ACC112 (cell line): ENCODE results near the gene HP1BP3.
"Not testable (repeated sequence)": the region's sequence is repeated elsewhere in the genome, so short reads cannot be mapped to it uniquely, and the experiment has no call there.

ENCODE experiments used
- H2AFZ ChIP-seq: fragments of 200-600 bp; sonication (generic); one replicate; pipeline ENCODE4 v1.6.0; 2017; ENCODE audit warnings: antibody characterized with exemption, low read length; ENCODE audit not compliant: unreplicated experiment
- H3K27ac ChIP-seq: fragments of 200-600 bp; sonication (generic); 2 replicates; pipeline ENCODE4 v1.5.1; 2014; ENCODE audit warnings: low read depth, mild to moderate bottlenecking, antibody characterized with exemption, low read length, moderate library complexity
- H3K27me3 ChIP-seq: fragments of 200-600 bp; sonication (generic); 2 replicates; pipeline ENCODE4 v1.6.1; 2014; ENCODE audit warnings: mild to moderate bottlenecking, antibody characterized with exemption, low read length, moderate library complexity, mixed read lengths; ENCODE audit not compliant: insufficient read depth
- H3K36me3 ChIP-seq: fragments of 200-600 bp; sonication (generic); 2 replicates; pipeline ENCODE4 v1.6.1; 2016; ENCODE audit warnings: mild to moderate bottlenecking, antibody characterized with exemption, low read length, moderate library complexity, mixed read lengths; ENCODE audit not compliant: insufficient read depth
- H3K4me1 ChIP-seq: fragments of 200-600 bp; sonication (generic); one replicate; pipeline ENCODE4 v1.6.1; 2016; ENCODE audit warnings: low read length, mixed read lengths; ENCODE audit not compliant: insufficient read depth, unreplicated experiment, control insufficient read depth
- H3K4me3 ChIP-seq: fragments of 200-600 bp; sonication (generic); 2 replicates; pipeline ENCODE4 v1.5.1; 2014; ENCODE audit warnings: mild to moderate bottlenecking, low read depth, low read length
- H3K79me2 ChIP-seq: fragments of 200-600 bp; sonication (generic); one replicate; pipeline ENCODE4 v1.6.0; 2016; ENCODE audit warnings: low read length; ENCODE audit not compliant: control insufficient read depth, unreplicated experiment, insufficient read depth

The HP1BP3 gene

DNA sequence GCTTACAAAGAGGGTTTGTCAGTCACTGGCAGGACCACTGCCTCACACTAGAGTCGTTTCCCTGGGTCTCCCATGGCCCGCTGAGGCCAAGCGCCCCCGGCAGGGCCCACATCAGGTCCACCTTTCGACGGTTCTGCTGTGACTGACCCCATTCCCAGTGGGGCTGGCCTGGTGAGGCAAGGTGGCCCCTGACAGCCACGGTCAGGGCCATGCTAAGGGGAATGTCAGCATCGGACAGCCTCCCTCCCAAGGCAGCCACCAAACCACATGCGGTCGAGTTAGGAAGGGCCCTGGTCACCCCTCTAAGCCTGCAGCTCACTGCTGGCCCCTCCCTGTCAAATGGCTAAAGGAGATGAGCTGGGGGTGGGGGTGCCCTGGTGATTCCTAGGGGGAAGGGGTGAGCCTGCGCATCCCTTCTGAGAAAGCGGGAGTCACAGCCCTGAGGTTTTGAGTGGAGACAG is 66.4 kb downstream of the HP1BP3 start:
- no peaks in the 10 kb centered on the region for H3K27me3 ChIP-seq
- no peak overlapping the region for H3K4me3 ChIP-seq
- H3K36me3 ChIP-seq = no peaks in the 10 kb centered on the region
- H3K4me1 ChIP-seq = peaks cover 11% of the 10 kb centered on the region
- H3K79me2 ChIP-seq = no peaks in the 10 kb centered on the region
- H3K27ac ChIP-seq = no peak overlapping the region
- H2AFZ ChIP-seq = no peak overlapping the region

DNA sequence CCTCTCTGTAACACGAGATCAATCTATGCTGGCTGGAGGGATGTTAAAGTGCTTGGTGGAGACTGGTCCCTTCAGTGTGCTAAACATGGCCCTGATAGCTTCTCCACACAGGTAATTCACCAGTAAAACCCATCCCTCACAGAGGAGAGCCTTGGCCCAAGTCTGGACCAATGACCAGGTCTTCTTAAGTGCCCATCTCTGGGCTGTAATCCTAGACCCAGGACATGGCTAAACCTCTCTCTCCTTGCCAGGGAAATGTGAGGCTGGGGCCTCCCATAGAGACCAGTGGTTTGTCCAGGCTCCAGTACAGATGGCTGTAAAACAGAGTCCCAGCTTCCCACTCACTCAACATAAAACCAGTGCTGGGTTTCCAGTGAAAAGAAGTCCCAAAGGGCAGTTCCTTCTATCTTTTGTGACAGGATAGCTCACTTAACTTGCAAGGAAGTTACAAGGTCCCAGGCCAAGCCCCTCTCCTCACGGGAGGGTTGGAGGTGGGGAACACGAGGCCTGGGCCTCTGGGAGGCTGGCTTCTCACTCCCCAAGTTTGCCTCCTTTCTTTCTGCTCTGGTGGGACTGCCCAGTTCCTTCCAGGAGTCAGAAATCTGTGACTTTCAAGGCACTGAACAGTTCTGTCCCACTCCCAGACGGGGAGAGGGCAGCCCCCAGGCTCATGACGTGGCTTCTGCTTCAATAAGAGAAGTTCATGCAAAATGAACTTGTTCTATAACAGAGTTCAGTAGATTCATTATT is 67.1 kb downstream of the HP1BP3 start:
- H3K4me1 ChIP-seq = peaks cover 5% of the 10 kb centered on the region
- no peak overlapping the region for H3K27ac ChIP-seq
- H3K36me3 ChIP-seq = no peaks in the 10 kb centered on the region
- H3K27me3 ChIP-seq = no peaks in the 10 kb centered on the region
- no peaks in the 10 kb centered on the region for H3K79me2 ChIP-seq
- no peak overlapping the region for H3K4me3 ChIP-seq
- H2AFZ ChIP-seq = no peak overlapping the region

DNA sequence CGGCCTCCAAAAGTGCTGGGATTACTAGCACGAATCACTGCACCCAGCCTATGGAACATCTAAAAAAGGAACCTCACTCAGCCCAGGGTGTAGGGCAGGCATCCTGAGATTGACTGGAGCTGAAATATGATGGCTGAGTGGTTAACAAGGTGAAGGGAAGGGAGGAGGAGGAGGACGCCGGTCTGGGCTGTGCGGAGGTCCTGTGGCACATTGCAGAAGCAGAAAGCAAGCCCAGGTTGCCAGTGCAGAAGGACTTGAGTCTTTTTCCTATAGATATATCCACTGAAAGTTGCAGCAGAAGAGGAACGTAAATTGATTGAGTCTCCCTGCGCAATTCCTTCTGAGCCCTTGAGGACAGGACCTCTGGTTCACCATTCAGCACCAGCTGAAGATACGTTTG is 67.8 kb downstream of the HP1BP3 start:
- Histone ChIP-seq H3K4me1 (no peaks in the 10 kb centered on the region), H3K79me2 (no peaks in the 10 kb centered on the region), H3K4me3 (no peak overlapping the region), H2AFZ (no peak overlapping the region), H3K27me3 (no peaks in the 10 kb centered on the region), H3K36me3 (no peaks in the 10 kb centered on the region), H3K27ac (no peak overlapping the region)

DNA sequence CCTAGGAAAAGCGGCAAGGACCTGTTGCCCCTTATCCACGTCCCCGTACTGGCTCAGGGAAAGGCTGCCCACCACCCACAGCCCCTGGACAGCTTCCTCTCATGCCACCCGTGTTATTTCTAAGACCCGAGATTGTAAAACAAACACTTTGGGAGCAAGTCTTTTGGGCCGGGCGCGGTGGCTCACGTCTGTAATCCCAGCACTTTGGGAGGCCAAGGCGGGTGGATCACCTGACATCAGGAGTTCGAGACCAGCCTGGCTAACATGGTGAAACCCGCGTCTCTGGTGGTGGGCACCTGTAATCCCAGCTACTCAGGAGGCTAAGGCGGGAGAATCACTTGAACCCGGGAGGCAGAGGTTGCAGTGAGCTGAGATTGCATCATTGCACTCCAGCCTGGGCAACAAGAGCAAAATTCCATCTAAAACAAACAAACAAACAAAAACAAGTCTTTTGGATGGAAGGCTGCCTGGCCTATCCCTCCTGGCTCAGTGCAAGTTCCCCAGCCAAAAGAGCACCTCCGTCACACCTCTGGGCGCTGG is 68.7 kb downstream of the HP1BP3 start:
- not testable (repeated sequence) for H3K79me2 ChIP-seq, H3K27me3 ChIP-seq, H3K4me1 ChIP-seq, H3K36me3 ChIP-seq, H3K27ac ChIP-seq
- Histone ChIP-seq H3K4me3 (peak overlapping the region; percentile 79), H2AFZ (peak overlapping the region; percentile 8)

DNA sequence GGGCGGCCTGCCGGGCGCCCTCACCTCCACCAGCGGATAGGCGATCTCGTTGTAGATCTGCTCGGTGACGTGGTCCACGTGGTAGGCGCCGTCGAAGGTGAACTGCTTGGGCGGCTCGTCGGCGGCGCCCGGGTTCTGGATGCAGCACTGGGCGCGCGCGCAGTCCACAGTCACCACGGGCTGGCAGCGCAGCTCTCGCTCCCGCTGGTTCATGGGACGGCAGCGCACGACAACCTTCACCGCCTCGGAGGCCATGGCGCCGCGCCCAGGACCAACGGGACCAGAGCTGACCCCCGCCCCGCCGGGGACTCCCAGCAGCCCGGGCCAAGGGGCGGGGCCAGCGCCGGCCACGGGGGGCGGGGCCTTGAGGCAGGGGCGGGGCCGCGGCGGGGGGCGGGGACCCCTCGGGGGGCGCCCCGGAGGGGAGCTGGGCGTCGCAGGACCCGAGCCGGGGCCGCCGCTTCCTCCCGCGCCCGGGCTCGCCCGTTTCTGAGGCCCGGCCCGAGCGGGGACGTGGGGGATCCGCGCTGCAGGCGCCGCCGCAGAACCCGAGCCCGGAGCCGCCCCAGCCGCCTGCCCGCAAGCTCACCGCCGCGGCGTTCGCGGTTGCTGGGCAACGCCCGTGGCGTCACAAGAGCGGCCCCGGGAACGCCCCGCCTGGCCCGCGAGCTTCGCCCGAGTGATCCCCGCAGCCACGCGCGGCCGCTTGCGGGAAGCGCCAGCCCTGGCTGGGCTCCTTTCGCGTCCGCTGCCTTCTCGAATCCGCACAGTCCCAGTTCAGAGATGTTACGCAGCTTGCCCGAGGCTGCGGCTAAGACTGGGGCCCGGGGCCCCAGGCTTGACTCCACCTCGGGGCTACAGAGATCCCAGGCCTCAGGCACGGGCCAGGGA is 69.4 kb downstream of the HP1BP3 start, which contains the start of gene KIF17:
Gene KIF17 (minus strand): TSS at position 556 of the 891 bp plus-strand sequence. CDS start 301 bp downstream, at position 255.
- H3K27ac ChIP-seq = no peak within 1 kb of the TSS
- no peaks in the 10 kb centered on the region for H3K4me1 ChIP-seq
- peak within 1 kb of the TSS; percentile 62 for H2AFZ ChIP-seq
- H3K79me2 ChIP-seq = no peaks in the 10 kb centered on the region
- H3K4me3 ChIP-seq = peak within 1 kb of the TSS; percentile 79
- H3K27me3 ChIP-seq = no peaks in the 10 kb centered on the region
- H3K36me3 ChIP-seq = no peaks in the 10 kb centered on the region

DNA sequence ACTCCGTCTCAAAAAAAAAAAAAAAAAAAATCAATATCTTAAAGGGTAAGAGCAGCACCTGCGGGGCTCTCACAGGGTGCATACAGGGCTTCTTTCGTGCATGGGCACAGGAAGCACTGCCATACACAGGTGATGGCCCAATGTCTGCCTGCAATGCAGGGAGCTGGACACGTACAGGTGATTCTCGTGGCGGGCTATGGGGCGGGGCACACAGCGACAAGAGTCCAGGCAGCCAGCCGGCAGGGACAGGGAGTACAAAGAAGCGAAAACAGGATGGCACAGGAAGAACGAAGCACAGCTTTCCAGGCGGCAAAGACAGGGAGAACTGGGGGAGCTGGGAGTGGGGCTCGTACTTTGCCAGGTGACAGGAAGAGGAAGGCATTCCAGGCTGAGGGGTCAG is 70.9 kb downstream of the HP1BP3 start:
- H3K4me1 ChIP-seq = no peaks in the 10 kb centered on the region
- H3K27ac ChIP-seq = no peak overlapping the region
- H3K36me3 ChIP-seq = no peaks in the 10 kb centered on the region
- no peaks in the 10 kb centered on the region for H3K27me3 ChIP-seq
- no peak overlapping the region for H3K4me3 ChIP-seq
- H3K79me2 ChIP-seq = no peaks in the 10 kb centered on the region
- H2AFZ ChIP-seq = no peak overlapping the region

DNA sequence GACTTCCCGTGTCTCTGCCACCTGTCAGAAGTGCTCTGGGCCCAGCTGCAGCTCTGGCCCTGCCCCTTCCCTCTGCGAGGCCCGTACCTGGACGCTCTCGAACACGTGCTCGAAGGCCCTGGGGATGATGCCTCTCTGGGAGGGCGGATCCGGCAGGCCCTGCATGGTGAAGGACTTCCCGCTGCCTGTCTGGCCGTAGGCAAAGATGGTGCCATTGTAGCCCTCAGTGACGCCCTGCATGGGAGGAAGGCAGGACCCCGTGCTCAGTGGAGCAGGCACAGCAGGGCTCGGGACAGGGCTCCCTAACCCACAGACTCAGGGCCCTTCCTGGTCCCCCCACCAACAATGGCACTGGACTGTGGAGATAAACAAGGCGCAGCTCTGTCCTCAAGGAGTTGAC is 71.7 kb downstream of the HP1BP3 start:
- no peaks in the 10 kb centered on the region for H3K4me1 ChIP-seq
- H3K4me3 ChIP-seq = no peak overlapping the region
- no peaks in the 10 kb centered on the region for H3K79me2 ChIP-seq
- no peak overlapping the region for H2AFZ ChIP-seq
- no peak overlapping the region for H3K27ac ChIP-seq
- H3K36me3 ChIP-seq = no peaks in the 10 kb centered on the region
- no peaks in the 10 kb centered on the region for H3K27me3 ChIP-seq

DNA sequence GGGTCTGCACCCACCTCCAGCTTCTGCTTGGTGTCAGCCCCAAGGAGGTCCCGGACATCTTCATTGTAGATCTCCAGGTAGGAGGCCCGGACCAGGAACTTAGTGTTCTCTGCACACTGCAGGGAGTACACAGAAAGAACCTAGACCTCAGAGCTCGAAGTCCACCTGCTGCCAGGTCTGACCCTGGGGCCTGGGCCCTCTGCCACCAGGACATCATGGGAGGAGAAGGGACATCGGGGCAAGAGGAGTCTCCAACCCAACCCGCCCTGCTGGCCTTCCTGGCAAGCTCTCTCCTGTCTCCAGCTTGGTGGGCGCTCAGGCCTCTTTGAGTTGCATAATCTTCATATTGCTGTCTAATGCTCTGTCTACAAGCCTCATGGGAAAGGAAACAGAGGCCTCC is 73.7 kb downstream of the HP1BP3 start:
- H3K36me3 ChIP-seq = no peaks in the 10 kb centered on the region
- H3K27me3 ChIP-seq = no peaks in the 10 kb centered on the region
- no peak overlapping the region for H2AFZ ChIP-seq
- H3K79me2 ChIP-seq = no peaks in the 10 kb centered on the region
- H3K4me1 ChIP-seq = no peaks in the 10 kb centered on the region
- H3K27ac ChIP-seq = no peak overlapping the region
- H3K4me3 ChIP-seq = no peak overlapping the region

DNA sequence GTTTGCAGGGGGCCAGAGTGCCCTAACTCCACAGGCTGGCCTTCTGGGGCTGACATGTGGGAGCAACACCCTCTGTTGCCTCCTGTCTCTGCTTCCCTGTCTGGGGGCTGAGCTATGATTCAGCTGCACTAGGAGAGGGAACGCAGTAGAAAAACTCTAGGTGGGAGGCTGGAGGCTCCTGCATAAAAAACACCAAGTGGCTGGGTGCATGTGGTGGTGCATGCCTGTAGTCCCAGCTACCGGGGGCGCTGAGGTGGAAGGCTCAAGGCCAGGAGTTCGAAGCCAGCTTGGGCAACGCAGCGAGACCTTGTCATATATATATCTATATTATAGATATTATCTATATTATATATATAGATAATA is 74.9 kb downstream of the HP1BP3 start:
- Histone ChIP-seq H3K79me2 (no peaks in the 10 kb centered on the region), H2AFZ (no peak overlapping the region), H3K4me1 (no peaks in the 10 kb centered on the region), H3K27me3 (no peaks in the 10 kb centered on the region), H3K4me3 (no peak overlapping the region), H3K36me3 (no peaks in the 10 kb centered on the region), H3K27ac (no peak overlapping the region)

DNA sequence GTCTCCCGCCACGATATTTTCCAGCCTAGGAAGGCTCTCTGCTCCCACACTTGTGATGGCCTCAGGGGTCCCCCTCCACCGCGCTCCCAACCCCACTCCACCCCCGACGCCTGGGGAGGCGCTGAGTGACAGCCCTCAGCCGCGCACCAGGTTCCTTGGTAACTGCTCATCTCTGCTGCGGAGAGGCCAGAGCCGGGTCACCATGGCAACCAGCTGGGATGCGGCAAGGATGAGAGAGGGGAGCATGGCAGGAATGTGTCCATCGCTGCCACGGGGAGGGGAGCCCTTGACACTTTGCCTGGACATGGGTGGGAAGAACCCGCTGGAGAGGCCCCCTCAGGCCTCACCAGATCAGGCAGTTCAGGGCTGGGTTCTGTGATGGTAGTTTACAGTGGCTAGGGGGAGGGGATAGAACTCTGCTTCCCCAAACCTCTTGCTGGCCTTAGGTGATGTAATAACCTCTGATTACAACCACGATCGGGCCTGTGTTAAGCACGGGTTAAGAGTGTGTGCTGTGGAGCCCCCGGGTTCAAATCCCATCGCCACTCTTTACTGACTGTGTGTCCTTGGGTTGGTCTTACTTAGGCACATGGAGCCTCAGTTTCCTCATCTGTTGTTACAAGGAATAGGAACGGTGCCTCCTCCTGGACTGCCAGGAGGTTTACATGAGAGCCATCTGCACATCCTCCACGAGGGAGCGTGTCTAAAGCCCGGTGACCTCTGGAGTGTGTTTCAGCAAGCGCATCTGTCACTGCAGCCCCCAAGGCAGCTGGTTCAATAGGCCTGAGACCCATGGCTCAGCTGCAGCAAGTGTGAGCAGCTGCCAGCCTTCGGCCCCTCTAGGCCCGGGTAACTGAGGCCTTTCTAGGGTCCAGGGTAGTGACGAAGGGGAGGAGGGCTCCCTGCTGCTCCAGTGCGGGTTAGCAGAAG is 75.6 kb downstream of the HP1BP3 start:
- H2AFZ ChIP-seq = no peak overlapping the region
- no peak overlapping the region for H3K27ac ChIP-seq
- H3K27me3 ChIP-seq = no peaks in the 10 kb centered on the region
- no peak overlapping the region for H3K4me3 ChIP-seq
- no peaks in the 10 kb centered on the region for H3K79me2 ChIP-seq
- no peaks in the 10 kb centered on the region for H3K36me3 ChIP-seq
- H3K4me1 ChIP-seq = no peaks in the 10 kb centered on the region
